SW 1271 (cell line): ENCODE results near the gene CKAP2L.

Experiments
- DNase-seq, 2 experiments: peaks; one replicate each; lab custom pipeline; 2025; lab: John Stamatoyannopoulos, UW

The CKAP2L gene

GRCh38 chr2:112764071-112765044 is at the start of gene CKAP2L:
Gene CKAP2L, minus strand, starts transcription at chr2:112764609. Its CDS starts 11 bp downstream, at chr2:112764598.
- peak; percentile 98 to 99 for DNase-seq

GRCh38 chr2:112813280-112813966 is 49.0 kb upstream of the CKAP2L start:
- DNase-seq, result no peak

- no peak for DNase-seq
Measured at GRCh38 chr2:112812318-112813267, 48.2 kb upstream of the CKAP2L start.

- DNase-seq, result peak; percentile 86 to 93
Measured at GRCh38 chr2:112811841-112812306, 47.5 kb upstream of the CKAP2L start.

- DNase-seq, result no peak
Measured at GRCh38 chr2:112811276-112811831, 46.9 kb upstream of the CKAP2L start.

- DNase-seq, result no peak
Measured at GRCh38 chr2:112809112-112809511, 44.7 kb upstream of the CKAP2L start.

GRCh38 chr2:112807233-112807807 is 42.9 kb upstream of the CKAP2L start:
- no peak for DNase-seq

- DNase-seq, result no peak
Measured at GRCh38 chr2:112805542-112805941, 41.1 kb upstream of the CKAP2L start.

- peak; percentile 28 to 43 for DNase-seq
Measured at GRCh38 chr2:112803691-112804521, 39.5 kb upstream of the CKAP2L start.

- DNase-seq, result no peak
Measured at GRCh38 chr2:112800881-112801583, 36.6 kb upstream of the CKAP2L start.

- no peak for DNase-seq
Measured at GRCh38 chr2:112798979-112799975, 34.9 kb upstream of the CKAP2L start.

GRCh38 chr2:112796486-112796885 is 32.1 kb upstream of the CKAP2L start:
- DNase-seq, result no peak

- no peak for DNase-seq
Measured at GRCh38 chr2:112795774-112796173, 31.4 kb upstream of the CKAP2L start.

- no peak for DNase-seq
Measured at GRCh38 chr2:112794841-112795240, 30.4 kb upstream of the CKAP2L start.

- DNase-seq, result peak; percentile 10 to 51
Measured at GRCh38 chr2:112794131-112794733, 29.8 kb upstream of the CKAP2L start.

GRCh38 chr2:112793449-112793978 is 29.1 kb upstream of the CKAP2L start:
- no peak for DNase-seq

GRCh38 chr2:112792419-112792818 is 28.0 kb upstream of the CKAP2L start:
- DNase-seq, result no peak
